Measurements from ENCODE around the gene TM9SF4.

TM9SF4 gene

GRCh38 chr20:32203356-32204204 is 94.1 kb downstream of the TM9SF4 start:
- H3K4me1 ChIP-seq (ENCODE audit: control insufficient read depth, insufficient read depth, low read length), result peaks cover 6% of the 10 kb centered on the region; the same call in 1 of the 2 replicates
- ChIA-PET POLR2A (no interaction called here), CTCF (no interaction called here)
- H3K4me3 ChIP-seq (ENCODE audit: low read depth, low read length), result no peak overlapping the region
- H3K9me3 ChIP-seq (ENCODE audit: control insufficient read depth, insufficient read depth, low read depth, low read length), result no peaks in the 10 kb centered on the region
- H3K27ac ChIP-seq (ENCODE audit: extremely low read depth, low read depth, low read length), result no peak overlapping the region
- TF ChIP-seq, protein P1, sequence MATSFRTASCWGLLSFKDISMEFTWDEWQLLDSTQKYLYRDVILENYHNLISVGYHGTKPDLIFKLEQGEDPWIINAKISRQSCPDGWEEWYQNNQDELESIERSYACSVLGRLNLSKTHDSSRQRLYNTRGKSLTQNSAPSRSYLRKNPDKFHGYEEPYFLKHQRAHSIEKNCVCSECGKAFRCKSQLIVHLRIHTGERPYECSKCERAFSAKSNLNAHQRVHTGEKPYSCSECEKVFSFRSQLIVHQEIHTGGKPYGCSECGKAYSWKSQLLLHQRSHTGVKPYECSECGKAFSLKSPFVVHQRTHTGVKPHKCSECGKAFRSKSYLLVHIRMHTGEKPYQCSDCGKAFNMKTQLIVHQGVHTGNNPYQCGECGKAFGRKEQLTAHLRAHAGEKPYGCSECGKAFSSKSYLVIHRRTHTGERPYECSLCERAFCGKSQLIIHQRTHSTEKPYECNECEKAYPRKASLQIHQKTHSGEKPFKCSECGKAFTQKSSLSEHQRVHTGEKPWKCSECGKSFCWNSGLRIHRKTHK (tag by site-specific recombination; IDR thresholded peaks at IDR 0.05), result no peak
- TF ChIP-seq TSHZ1 (tag by site-specific recombination; IDR thresholded peaks at IDR 0.05; ENCODE audit: borderline replicate concordance) (no peak), KLF1 (tag by site-specific recombination; IDR thresholded peaks at IDR 0.05) (no peak), ZNF837 (tag by site-specific recombination; IDR thresholded peaks at IDR 0.05) (no peak), ZNF785 (tag by site-specific recombination; IDR thresholded peaks at IDR 0.05) (no peak), KLF7 (tag by site-specific recombination; IDR thresholded peaks at IDR 0.05; ENCODE audit: borderline replicate concordance) (no peak), SP7 (tag by site-specific recombination; IDR thresholded peaks at IDR 0.05) (peak; percentile 62; the same call in 1 of the 2 replicates), ZBTB8A (tag by site-specific recombination; IDR thresholded peaks at IDR 0.05) (no peak)
- TF ChIP-seq, protein P2, sequence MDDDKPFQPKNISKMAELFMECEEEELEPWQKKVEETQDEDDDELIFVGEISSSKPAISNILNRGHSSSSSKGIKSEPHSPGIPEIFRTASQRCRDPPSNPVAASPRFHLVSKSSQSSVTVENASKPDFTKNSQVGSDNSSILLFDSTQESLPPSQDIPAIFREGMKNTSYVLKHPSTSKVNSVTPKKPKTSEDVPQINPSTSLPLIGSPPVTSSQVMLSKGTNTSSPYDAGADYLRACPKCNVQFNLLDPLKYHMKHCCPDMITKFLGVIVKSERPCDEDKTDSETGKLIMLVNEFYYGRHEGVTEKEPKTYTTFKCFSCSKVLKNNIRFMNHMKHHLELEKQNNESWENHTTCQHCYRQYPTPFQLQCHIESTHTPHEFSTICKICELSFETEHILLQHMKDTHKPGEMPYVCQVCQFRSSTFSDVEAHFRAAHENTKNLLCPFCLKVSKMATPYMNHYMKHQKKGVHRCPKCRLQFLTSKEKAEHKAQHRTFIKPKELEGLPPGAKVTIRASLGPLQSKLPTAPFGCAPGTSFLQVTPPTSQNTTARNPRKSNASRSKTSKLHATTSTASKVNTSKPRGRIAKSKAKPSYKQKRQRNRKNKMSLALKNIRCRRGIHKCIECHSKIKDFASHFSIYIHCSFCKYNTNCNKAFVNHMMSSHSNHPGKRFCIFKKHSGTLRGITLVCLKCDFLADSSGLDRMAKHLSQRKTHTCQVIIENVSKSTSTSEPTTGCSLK (tag by site-specific recombination; IDR thresholded peaks at IDR 0.05), result no peak
- TF ChIP-seq, protein P3, sequence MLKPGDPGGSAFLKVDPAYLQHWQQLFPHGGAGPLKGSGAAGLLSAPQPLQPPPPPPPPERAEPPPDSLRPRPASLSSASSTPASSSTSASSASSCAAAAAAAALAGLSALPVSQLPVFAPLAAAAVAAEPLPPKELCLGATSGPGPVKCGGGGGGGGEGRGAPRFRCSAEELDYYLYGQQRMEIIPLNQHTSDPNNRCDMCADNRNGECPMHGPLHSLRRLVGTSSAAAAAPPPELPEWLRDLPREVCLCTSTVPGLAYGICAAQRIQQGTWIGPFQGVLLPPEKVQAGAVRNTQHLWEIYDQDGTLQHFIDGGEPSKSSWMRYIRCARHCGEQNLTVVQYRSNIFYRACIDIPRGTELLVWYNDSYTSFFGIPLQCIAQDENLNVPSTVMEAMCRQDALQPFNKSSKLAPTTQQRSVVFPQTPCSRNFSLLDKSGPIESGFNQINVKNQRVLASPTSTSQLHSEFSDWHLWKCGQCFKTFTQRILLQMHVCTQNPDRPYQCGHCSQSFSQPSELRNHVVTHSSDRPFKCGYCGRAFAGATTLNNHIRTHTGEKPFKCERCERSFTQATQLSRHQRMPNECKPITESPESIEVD (tag by site-specific recombination; IDR thresholded peaks at IDR 0.05), result no peak
- TF ChIP-seq, protein P4, sequence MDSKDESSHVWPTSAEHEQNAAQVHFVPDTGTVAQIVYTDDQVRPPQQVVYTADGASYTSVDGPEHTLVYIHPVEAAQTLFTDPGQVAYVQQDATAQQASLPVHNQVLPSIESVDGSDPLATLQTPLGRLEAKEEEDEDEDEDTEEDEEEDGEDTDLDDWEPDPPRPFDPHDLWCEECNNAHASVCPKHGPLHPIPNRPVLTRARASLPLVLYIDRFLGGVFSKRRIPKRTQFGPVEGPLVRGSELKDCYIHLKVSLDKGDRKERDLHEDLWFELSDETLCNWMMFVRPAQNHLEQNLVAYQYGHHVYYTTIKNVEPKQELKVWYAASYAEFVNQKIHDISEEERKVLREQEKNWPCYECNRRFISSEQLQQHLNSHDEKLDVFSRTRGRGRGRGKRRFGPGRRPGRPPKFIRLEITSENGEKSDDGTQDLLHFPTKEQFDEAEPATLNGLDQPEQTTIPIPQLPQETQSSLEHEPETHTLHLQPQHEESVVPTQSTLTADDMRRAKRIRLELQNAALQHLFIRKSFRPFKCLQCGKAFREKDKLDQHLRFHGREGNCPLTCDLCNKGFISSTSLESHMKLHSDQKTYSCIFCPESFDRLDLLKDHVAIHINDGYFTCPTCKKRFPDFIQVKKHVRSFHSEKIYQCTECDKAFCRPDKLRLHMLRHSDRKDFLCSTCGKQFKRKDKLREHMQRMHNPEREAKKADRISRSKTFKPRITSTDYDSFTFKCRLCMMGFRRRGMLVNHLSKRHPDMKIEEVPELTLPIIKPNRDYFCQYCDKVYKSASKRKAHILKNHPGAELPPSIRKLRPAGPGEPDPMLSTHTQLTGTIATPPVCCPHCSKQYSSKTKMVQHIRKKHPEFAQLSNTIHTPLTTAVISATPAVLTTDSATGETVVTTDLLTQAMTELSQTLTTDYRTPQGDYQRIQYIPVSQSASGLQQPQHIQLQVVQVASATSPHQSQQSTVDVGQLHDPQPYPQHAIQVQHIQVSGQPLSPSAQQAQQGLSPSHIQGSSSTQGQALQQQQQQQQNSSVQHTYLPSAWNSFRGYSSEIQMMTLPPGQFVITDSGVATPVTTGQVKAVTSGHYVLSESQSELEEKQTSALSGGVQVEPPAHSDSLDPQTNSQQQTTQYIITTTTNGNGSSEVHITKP (tag by site-specific recombination; IDR thresholded peaks at IDR 0.05), result peak; percentile 43; the same call in 1 of the 2 replicates
- H3K36me3 ChIP-seq (ENCODE audit: control insufficient read depth in 2 of 2, insufficient read depth in 1 of 2, low read length in 2 of 2), result peaks cover 25 to 70% of the 10 kb centered on the region in 2 experiments
